HG03442 (cell line): Measurements from ENCODE around the gene PIM3.
"Not testable (repeated sequence)": the region's sequence is repeated elsewhere in the genome, so short reads cannot be mapped to it uniquely, and the experiment has no call there.

Experiments
- ATAC-seq: cut with Tn5 transposase; IDR thresholded peaks from one replicate; pipeline ENCODE4 v1.9.1; 2021; ENCODE audit warnings: mild to moderate bottlenecking, moderate library complexity; ENCODE audit not compliant: unreplicated experiment

The PIM3 gene

DNA sequence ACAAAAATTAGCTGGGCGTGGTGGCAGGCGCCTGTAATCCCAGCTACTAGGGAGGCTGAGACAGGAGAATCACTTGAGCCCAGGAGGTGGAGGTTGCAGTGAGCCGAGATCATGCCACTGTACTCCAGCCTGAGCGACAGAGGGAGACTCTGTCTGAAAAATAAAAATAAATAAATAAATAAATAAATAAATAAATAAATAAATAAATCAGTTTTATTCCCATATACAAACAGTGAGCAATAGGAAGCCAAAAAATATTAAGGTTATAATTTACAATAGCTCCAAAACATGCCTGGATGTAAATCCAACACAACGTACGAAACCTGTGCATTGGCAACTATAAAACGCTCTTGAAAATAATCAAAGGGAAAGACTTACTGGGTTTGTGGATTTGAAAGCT, 21.2 kb downstream of the PIM3 start:
- not testable (repeated sequence) for ATAC-seq

DNA sequence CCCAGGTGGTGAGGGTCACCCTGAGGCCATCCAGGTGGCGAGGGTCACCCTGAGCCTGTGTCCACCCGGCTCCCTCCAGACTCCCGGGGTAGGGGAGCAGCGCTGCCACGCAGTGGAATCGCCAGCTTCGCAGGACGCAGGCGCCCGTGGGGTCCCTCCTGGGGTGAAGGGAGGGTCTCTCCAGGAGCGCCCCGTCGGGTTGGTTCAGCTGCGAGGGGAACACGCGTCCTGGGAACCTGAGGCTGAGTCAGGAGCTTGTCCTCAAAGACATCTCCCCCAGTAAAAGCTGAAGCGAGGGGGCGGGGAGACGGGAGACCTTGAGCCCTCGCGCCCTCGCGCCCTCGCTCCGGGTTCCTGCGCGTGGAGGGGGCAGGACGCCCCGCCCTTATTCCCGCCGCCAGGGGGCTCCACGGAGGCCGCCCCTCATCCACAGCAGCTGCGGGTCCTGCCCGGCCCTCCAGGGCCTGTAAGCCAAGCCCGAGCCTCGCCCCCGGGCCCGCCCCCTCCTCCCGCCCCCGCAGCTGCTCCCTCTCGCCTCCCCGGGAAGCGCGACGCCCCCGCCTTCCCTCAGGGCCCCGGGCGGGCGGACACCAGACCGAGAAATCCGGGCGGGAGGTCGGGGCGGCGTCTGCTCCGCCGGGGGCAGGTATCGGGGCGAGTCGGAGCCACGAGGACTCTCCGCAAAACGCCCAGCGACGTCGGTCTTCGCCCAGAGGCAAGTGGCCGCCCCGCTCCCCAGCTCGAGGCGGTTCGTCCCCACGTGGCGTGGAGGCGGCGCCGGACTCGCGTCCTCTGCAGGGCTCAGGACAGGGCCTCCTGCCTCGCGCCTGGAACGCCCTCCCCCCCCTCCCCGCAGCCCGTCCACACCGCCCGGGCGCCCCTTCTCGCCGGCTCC, 22.8 kb downstream of the PIM3 start:
- no peak for ATAC-seq

DNA sequence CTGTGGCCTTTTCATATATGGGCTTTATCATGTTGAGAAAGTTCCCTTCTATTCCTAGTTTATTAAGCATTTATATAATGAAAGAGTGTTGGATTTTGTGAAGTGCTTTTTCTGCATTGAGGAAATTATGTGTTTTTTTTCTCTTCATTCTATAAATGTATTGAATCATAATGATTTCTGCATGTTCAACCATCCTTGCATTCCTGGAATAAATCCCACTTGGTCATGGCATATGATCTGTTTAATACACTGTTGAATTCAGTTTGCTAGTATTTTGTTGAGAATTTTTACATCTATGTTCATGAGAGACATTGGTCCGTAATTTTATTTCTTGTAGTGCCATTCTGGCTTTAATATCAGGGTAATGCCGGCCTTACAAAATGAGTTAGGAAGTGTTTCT, 25.8 kb downstream of the PIM3 start:
- ATAC-seq = no peak

DNA sequence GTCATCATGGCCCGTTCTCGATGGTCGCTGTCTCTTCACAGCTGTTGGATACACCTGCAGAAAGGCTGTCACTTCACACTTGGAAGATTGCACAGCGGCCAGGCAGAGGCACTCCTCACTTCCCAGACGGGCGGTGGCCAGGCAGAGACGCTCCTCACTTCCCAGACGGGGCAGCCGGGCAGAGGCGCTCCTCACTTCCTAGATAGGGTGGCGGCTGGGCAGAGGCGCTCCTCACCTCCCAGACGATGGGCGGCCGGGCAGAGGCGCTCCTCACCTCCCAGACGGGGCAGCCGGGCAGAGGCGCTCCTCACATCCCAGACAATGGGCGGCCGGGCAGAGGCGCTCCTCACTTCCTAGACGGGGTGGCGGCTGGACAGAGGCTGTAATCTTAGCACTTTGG, 29.3 kb downstream of the PIM3 start:
- ATAC-seq = not testable (repeated sequence)

DNA sequence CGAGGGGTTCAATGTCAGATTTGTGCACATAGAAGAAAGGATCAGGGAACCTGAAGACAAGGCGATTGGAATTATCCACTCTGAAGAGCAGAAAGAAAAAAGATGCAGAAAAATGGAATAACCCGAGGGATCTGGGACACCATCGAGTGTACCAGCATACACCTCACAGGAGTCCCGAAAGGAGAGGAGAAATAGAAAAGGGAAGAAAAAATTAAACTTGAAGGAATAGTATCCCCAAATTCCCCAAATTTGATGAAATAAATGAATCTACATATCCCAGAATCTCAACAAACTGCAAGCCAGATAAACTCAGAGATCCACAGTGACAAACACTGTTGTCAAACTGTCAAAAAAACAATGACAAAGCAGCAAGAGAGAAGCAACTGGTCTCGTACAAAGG, 30.6 kb downstream of the PIM3 start:
- no peak for ATAC-seq

DNA sequence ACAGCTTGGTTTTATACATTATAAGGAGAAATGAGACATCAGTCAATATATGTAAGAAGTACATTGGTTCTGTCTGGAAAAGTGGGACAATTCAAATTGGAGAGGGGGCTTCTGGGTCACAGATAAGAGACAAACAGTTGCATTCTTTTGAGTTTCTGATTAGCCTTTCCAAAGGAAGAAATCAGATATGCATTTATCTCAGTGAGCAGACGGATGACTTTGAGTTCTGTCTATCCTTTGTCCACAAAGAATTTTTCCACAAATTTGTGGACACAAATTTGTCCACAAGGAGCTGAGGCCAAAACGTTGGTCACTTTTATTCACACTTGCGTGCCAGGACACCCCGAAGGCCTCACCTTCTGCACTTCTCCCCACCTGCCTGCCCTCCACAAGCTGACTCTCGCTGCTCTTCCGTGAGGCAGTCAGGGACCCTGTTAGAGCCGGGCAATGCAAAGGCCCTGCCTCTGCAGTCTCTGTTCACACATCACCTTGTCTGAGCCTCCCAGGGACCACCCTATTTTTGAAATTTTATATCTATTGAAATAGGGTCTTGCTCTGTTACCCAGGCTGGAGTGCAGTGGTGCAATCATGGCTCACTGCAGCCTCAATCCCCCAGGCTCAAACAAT, 31.4 kb downstream of the PIM3 start:
- no peak for ATAC-seq

DNA sequence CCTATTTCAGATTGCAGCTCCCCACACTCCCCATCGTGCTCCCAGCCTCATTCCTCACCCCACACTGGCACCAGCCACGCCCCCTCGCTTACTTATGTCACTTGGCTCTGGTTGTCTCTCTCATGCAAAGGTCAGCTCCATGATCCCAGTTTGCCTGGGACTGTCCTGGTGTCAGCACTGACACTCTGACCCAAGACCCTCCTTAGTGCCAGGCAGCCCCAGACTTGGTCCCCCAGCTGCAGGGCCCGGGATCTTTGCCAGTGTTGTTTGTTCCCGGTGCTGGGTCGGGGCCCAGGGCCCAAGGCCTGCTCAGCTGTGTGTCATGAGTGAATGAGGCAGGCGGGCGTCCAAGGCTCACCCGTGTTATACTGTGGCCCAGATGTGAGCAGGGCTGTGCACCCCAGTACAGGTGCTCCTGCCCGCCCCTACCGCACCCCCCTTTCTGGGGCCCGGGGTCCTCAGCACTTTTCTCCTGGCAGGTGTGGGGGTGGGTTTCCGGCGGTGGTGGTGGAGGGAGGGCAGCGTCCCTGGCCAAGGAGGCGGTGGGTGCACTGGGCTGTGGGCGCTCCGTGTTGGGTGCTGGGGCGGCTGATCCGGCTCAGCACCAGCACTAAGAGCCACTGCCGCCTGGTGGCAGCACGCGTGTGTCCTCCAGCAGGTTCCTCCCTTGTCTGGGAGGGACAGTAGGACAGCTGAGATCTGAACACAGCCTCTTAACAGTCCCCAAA, 32.5 kb downstream of the PIM3 start:
- ATAC-seq = no peak

DNA sequence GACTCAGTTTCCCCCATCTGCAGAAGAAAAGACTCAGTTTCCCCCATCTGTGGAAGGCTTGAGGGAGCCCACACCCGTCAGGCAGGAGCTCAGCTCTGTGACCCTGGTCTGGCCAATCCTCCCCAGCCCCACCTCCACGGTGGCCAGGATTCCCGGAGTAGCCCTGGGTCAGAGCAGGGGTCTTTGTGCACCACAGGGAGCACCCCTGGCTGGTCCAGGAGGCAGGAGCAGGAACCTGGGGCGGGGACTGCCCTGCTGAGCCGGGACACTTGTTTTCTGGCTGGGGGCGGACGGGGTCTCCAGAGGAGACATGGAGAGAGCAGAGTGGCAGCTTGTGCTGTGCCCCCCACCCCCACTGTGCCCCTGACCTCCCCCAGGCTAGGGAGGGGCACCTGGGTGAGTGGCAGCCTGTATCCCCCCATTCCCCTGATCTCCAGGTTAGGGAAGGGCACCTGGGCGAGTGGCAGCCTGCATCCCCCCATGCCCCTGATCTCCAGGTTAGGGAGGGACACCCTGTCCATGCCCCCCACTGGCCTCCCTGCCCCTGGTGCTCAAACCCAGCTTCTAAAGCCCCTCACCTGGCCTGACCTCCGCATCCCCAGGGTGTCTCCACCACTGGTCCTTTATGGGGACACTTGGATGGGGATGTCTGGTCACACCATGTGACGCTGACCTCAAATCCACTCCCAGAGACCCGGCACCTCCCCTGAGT, 33.2 kb downstream of the PIM3 start:
- no peak for ATAC-seq

DNA sequence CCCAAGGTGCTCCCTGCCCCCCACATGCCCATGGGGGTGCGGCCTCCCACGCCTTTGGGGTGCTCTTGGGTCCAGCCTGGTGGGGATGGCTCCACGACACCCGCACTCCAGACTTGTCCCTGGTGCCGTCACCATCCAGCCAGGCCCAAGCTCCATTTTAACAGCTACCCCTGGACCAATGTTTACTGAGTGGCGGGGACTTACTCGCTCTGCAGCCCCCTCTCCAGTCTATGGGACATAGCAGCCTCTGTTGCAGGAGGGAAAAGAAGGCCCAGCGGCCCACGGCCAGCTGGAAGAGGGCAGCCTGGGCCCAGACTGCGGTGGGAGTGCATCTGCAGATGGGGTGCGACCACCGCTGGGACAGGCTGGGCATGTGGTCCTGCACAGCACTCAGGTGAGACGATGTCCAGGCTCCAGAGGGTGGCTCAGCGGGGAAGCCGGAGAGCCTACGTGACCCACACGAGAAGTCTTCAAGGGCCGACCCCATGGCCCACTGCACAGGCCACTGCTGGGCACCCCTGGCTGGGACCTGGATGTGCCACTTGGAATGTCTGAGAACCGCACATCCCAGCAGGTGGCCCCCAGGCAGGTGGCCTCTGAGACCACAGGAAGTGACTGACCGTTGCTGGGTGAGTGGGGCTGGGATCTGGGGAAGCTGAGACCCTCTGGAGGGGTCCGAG, 33.9 kb downstream of the PIM3 start:
- no peak for ATAC-seq

DNA sequence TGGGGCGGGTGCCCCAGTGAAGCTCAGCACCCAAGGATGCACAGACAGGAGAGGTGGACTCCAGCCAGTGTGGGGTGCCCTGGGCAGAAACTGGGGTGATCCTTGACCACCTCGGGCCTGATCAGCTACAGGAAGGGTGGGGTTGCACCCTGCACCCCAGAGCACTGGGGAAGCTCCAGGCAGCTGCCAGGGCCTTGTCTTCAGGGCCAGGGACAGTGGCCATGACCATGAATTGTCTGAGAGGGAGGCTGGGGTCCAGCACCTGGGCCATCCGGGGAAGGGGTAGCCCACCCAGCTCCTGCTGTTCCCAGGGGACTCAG, 34.4 kb downstream of the PIM3 start:
- ATAC-seq = no peak

DNA sequence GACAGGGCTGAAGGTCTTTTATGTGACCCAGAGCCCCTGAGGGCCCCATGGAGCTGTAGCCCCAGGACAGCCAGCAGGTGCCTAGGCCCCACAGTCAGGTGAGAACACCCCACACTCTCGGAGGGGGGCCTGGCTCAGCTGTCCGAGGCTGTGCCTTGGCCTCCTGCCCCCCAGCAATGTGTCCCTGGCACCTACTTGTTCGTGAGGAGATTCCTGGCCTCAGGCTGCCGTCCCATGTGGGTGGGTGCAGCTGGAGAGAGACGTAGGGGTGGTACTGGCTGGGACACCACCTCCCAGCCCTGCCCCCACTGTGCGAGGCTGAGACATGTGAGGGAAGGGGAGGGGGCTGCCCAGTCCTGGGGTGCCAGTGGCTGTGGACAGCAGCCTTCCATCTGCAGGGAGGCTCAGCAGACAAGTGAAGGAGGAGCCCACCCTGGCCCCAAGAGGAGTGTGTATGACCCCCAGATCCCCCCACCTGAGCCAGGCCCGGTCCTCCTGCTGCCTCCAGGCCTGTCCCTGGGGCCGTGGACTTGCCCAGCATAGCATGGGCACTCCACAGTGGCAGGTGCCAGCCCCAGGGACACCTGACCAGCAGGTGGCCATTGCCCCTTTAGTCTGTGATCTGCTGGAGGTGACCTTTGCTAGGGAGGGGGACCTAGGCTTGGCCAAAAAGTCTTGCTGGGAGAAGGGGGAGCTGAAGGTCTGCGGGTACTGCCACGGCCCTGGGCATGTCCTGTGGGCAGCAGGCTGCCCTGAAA, 35.0 kb downstream of the PIM3 start:
- no peak for ATAC-seq

DNA sequence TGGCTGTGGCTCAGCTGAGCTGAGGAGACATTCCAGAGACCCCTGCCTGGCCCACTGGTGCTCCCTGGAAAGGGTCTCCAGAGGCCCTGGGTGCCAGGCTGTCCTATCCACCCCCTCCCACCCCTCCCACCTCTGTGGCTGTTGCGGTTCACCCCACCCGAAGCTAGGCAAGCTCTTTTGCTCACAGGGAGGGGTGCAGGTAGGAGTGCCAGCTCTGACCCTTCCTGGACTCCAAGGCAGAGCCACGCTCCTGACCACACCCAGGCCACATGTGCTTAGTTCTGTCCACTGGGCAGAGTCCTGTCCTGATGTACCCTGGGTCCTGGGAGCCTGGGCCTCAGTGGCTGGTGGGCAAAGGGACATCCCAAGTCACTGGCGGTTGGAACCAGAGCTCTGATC, 35.5 kb downstream of the PIM3 start:
- ATAC-seq = no peak

DNA sequence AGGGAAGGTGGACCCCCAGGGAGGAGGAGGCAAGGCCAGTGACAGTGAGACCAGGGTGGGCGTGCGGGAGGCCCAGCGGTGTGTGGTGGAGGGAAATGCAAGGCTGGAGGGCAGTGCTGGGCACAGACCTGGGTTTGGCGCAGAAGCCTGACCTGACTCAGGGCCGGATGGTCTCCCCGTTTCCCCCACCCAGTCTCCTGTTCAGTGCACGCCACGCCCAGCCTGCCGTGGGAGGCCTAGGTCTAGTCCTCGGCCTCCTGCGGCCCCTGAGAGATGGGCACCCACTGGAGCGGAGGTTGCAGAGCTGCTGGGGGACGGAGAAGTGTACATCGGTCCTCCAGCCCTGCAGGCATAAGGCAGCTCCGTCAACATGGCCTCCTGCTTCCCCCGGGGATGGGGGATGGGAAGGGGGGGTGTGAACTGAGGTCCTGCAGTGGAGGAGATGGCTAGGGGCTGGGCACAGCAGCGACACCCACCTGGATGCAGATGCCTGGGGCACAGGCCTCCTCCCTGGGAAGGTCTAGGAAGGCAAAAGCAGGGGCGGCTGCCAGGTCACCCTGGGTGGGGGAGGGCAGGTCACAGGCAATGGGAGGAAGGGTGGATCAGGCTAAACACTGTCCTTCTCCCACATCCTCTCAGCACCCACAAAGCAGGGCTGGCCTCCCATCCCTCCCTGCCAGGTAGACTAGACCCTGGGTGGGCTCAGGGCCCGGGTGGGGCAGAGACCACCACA, 36.1 kb downstream of the PIM3 start:
- ATAC-seq = no peak

DNA sequence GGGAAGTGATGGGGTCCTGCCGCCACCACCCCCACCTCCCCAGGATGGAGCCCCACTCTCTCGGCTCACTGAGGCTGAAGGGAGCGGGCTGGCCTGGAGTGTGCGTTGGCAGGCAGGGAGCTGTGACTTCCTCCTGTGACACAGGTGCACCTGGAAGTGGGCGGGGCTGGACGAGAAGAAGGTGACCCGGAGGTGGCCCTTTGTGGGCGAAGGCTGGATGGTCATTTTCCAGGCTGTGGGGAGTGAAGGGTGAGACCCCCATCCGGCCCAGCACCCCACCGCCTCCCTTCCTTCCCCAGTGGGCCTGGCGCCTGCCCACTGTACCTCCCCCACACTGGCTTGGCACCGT, 36.7 kb downstream of the PIM3 start:
- ATAC-seq = no peak

DNA sequence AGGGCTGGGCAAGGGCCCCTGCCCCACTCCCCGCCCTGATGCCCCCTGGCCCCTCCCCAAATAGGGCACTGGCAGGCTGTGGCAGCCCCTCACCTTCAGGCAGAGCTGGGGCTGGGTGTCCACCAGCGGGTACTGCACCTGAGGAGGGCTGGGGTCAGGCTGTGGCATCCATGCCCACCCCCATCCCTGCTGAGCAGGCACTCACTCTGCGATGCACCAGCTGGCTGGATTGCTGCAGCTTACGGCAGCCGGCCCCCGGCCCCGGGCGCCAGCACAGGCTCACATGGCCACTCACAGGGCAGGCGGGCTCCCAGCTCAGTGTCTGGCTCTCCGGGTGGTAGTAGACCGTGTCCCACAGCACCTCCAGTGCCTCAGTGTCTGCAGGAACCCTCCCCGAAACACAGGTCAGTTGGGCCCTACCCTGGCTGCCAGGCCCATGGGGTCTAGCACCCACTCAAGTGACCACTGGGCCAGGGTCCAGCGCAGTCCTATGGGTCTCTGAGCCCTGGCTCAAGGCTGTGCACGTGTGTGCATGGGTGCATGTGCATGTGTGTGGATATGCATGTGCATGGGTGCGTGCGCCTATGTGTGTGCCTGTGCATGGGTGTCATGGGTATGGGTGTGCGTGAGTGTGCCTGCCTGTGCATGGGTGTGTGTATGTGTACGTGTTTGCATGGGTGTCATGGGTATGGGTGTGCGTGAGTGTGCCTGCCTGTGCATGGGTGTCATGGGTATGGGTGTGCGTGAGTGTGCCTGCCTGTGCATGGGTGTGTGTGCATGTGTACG, 37.6 kb downstream of the PIM3 start:
- ATAC-seq = no peak

DNA sequence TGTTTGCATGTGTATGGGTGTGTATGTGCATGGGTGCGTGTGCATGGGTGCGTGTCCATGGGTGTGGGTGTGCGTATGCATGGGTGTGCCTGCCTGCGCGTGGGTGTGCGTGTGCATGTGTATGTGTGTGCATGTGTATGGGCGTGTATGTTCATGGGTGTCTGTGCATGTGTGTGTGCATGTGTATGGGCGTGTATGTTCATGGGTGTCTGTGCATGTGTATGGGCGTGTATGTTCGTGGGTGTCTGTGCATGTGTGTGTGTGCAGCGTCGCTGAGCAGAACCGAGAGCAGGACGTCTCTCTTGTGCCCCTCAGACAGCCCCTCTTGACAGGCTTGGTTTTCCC, 38.1 kb downstream of the PIM3 start:
- ATAC-seq = no peak

DNA sequence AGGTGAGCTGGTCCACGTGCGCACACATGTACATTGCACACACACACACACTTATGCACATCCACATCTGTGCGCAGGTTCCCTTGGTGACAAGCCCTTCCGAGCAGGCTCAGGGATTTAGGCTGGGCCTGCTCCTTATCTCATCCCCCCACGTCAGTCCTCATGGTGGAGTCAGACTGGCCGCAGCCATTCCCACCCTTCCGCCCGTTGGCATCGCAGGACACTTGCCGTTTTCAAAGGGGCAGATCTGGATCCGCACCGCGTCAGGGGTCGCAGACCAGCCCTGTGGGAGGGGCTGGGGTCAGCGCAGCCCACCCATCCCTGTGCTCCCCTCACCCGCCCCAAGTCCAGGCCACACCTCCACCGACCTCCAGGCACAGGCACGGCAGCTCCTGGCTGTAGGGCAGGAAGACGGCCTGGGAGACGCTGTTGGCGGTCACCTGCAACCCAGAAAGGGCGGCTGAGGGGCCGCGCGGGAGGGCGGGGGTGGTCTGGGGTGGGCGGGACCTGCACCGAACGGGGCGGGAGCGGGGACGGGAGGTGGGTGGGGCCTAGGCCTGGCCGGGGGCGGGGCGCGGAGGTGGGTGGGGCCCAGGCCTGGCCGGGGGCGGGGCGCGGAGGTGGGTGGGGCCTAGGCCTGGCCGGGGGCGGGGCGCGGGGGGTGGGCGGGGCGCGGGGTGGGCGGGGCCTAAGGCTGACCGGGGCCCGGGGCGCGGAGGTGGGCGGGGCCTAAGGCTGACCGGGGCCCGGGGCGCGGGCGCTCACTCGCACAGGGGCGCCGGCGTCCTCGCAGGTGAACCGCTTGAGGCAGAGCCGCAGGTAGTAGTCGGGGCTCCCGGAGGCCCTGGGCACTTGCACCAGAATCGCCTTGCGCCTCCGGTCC, 38.7 kb downstream of the PIM3 start:
- no peak for ATAC-seq
